Activated effector memory CD4-positive, alpha-beta T cell treated with anti-CD3 and anti-CD28 coated beads, Interleukin-2, amount 50 U/mL, for 16 hours (primary cell): Measurements from ENCODE around the gene MYL4.
A peak's percentile ranks its signal among the peaks of the same experiment; 100 is the strongest.
"Not testable (repeated sequence)": the region's sequence is repeated elsewhere in the genome, so short reads cannot be mapped to it uniquely, and the experiment has no call there.

Source experiments
- DNase-seq: peaks from one replicate; pipeline ENCODE4 v3.0.0-alpha.2; 2020

Gene MYL4

DNA sequence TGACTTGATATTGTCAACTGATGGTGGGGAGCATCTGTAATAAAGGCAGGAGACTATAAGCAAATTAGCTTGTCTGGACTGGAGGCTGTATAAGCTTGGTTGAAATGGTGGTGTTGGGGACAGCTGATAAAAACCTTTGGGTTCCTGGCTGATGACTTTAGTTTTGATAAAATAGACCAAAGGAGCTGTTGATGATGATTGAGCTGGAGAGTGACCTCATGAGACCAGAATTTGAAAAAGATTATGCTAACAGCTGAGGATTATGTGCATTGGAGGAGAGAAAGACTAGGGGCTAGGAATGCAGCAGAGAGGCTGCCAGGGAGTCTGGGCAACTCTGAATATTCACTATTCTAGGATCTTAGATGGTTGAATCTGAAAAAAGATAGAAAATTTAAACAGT is 11.3 kb upstream of the MYL4 start:
- DNase-seq: no peak

DNA sequence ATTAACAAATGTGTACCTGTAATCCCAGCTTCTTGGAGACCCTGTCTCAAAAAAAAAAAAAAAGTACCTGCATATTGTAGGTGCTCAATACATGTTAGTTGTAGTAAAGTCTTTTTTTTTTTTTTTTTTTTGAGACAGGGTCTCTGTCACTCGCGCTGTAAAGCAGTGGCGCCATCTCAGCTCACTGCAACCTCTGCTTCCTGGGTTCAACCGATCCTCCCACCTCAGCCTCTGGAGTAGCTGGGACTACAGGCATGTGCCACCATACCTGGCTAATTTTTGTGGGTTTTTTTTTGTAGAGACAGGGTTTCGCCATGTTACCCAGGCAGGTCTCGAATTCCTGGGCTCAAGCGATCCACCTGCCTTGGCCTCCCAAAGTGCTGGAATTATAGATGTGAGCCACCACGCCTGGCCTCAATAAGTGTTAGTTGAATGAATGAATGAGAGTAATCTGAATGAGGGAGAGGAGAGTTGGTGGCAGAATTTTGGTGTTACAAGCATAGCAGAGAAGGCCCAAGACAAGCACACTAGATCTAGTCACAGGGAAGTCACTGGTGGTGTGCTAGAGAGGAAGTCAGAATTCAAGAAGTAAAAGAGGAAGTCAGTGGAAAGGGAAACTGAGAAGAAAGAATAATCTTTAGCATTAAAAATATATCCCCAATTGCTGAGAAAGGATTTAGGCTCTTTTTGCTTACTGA is 9.4 kb upstream of the MYL4 start:
- no peak for DNase-seq

DNA sequence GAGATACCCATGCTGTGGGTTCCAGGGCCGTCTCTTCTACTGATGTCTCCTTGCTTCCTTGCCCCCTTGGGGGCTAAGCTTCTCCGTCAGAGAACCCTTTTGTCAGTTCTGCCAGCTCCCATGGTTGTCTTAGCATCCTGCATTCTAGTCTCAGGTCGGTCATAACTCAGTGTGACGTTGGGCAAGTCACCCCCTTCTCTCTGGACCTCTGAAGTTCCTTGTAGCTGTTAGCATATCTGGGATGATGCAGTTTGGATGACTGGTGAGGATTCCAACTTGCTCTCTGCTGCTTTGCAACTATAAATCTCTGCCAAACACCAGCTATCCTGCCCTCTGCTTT is 8.9 kb upstream of the MYL4 start:
- no peak for DNase-seq

DNA sequence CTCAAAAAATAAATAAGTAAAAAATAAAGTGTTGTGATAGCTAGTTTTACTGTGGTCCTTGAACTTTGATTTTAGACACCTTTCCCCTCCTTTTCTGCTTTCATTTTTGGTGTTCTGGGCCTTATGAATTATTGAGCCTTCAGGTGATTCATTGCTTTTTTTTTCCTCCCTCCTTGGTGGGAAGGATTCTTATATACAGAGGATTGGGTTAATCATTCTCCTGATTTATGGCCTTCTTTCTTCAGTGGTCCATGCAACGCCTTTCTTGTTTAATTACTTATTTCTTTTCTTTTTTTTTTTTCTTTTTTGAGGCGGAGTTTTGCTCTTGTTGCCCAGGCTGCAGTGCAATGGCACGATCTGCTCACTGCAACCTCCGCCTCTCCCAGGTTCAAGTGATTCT is 8.0 kb upstream of the MYL4 start:
- DNase-seq: no peak

DNA sequence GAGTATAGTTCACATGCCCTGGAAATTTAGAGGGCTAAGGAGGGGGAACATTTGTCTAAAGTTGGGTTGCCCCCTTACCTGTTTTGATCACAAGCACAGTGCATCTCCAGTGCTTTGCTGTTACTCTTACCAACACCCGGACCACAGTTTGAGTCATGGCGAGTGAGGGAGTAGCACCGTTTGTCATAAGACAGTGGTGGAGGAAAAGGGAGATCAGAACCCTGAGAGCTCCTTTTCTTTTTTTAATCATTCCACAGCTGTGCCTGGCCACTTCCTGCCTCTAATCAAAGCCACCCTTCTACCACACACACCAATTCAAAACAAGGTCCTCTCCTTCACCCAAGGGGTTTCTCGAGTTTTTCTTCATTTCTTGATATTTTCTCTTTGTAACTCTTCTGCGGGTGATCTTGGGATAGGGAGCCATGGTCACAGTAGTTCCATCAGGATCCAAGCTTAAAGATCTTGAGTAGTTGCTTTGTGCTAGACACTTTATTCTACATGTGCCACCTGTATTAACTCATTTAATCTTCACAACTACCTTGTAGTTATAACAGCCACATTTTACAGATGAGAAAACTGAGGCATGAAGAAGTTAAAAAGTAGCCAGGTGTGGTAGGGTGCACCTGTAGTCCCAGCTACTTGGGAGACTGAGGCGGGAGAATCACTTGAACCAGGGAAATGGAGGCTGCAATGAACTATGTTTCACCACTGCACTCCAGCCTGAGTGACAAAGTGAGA is 5.0 kb upstream of the MYL4 start:
- DNase-seq: peak; percentile 78

DNA sequence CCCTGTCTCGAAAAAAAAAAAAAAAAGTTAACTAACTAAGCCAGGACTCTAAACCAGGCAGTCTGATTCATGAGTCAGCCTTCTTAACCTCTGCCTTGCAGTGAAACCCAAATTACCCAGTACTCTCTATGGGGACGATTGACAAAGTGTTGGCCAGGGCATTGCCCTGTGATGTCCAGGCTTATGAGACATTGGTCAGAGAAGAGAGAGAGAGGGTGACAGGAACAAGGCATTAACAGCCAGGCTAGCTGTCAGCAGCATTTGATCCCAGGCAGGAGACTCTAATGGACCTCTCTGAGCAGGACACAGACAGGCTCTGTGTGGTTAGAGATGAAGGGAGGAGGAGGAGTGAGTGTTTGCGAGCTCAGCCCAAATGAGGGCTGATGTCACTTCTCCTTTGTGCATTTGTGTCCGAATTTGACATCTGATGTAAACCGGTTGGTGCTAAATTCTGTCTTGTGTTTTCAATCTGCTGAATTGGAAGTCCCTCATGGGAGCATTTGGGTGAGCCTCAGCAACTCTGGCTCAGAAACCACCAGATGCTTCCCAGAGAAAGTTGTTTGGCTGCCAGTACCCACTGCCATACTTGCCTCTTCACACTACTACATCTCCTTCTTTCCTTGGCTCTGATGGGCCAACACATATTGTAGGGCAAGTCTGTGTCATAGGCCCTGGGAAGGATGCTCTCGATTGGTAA is 4.3 kb upstream of the MYL4 start:
- peak; percentile 68 for DNase-seq

DNA sequence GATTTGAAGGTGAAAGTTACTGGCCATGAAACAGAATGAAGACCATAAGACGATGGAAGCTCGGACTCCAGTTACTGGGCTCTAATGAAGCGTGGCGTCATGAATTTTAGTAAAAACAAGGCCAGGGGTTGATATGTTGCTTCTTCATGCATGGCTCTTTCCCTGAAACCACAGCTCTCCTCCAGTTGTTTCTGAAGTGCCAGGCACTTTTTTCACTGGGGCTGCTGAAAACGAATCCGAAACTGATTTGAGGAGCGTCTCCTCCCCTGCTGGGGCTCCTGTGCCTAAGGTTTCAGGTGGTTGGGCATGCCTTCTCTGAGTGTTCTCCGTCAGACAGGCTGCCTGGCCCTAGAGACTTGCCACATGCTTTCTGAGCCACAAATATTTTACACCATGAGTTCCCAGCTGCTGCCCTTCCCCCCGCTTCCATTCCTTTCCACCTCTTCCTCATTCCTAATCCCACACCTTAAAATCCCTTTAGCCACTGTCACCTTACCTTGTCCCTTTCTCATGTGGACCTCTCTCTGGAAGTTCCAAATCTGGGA is 3.7 kb upstream of the MYL4 start:
- peak; percentile 87 for DNase-seq

DNA sequence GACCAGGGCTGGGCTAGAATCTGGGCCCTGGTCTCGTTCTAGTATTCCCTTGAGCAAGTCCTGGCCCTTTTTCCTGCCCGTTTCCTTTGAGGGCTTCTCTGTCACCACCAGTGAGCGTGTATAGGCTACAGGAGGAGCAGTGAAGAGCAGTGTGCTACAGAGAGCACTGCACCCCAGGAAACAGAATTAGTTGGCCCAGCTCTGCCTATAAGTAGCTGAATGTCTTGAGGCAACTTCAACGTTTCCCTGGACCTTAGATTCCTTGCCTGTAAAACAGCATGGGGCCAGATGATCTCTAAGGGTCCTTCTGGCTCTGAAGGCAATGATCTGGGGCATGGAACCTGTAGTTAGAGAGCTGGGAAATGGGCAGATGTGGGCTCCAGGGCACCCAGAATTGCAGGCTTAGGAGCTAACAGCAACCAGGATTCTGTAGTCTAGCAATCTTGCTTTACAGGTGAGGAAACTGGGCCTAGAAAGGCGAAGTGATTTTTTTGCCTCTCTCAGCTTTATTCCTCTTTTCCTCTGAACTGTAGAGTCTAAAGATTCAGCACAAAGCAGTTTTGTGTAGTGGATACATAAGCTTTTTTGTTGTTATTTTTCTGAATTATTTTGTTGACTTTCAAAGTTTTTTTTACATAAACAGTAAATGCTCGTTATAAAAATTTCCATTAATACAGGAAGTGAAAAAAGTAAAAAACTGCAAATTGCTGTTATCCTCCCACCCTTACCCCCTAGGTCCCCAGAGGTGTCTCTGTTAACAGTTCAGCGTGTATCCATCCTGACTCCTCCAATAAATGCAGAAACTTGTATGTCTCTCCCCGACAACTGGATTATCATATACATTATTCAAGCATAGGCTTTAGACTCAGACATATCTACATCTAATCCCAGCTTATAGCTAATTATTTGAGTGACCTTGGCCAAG is 1.7 kb upstream of the MYL4 start:
- peak; percentile 36 for DNase-seq

DNA sequence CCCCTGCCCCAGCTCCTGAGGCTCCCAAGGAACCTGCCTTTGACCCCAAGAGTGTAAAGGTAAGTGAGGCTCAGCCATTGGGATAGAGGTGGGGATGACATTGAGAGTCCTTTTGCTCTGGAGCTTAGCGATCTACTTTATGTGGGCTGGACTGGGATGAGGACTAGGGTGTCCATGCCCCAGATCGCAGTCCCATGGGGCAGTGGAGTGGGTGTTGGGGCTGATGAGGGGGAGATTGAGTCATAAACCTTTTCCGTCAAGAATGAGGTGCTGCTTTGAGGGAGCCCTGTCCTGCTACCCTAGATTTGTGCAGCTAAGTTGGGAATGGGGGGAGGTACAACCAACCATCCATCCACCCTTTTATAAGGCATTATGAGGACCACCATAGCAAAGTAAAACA is 351 bp downstream of the MYL4 start:
- DNase-seq: peak; percentile 8

DNA sequence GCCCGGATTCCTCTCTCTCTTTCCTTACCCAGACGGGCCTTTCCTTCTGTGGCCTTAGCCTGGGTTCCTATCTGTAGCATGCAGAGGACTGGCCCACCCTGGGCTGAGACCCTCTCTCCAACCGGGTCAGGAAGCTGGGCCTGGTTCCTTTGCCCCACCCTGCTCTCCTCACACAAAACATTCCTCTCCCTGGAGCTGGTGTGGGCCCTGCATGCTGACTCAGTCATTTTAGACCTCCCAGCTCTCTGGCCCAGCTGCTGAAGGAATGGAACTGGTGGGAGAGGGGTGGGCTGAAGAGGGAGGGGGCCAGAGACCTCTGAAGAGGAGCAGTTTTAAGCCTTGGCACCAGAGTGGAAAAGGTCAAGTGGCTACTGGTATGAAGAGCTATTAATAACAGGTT is 957 bp downstream of the MYL4 start:
- DNase-seq: peak; percentile 39

DNA sequence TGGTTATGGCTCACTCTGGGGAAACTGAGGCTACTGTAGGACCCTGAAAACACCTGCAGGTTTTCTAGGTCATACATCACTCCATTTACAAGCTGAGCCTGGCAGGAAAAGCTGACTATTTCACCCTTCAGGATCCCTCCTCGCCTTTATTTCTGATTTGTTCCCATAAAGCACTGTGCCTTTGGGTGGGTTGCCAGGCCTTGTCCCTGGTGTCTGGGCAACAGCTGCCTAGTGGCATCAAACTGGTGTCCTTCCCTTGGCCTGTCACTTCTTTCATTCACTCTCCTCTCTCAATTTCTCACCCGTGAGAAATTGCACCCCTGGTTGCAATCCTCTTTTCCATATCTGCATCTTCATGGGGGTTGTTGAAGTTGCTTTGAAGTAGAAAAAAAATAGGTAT is 1.6 kb downstream of the MYL4 start:
- no peak for DNase-seq

DNA sequence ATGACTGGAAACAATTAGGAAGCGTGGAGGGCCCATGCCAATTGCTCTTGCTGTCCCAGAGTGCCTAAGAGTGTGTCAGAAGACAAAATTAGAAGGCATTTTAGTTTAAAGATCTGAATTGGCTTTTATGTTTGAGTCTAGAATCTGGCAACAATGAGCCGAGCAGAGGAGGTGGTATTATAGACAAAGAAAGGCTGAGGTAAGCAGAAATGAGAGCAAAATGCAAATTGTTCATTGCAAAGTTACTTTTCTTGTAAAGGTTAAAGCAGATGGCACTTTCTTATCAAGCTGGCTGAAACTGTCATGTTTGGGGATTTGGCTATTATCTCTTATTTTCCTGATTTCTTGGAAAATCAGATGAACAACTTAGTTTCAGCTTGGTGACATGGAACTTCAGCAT is 3.3 kb downstream of the MYL4 start:
- DNase-seq: peak; percentile 9

DNA sequence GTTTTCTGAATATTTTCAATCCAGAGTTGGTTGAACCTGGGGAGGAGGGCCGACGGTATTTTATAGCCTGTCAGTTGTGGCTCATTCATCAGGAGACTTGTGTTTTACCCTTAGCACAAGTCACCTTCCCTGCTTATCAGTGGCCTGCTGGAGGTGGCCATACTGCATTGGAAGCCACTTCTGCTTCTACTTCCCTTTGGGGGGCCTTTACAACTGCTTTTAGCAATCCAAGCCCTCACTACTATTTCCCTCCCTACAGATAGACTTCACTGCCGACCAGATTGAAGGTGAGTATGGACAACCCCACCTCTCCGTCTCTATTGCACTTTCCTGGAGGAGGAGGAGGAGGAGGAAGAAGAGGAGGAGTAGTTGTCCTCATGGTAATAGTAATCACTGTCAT is 4.4 kb downstream of the MYL4 start:
- peak; percentile 44 for DNase-seq

DNA sequence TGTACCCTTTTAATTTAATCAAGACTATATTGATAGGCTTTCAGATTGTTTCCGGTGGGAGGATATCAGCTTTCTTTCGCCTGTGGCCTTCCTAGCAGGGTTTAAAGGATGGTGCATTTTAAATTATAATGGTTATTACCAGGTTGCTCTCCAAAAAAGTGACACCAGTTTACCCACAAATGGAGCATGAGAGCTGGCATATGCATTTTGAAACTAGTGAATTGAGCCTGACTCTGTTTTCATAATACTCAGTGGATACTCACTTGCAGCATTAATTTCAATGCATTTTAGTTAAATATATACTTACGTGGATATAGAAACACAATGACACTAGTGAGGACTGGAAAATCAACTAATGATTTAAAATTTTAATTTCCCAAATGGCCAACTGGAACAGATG is 5.8 kb downstream of the MYL4 start:
- DNase-seq: no peak

DNA sequence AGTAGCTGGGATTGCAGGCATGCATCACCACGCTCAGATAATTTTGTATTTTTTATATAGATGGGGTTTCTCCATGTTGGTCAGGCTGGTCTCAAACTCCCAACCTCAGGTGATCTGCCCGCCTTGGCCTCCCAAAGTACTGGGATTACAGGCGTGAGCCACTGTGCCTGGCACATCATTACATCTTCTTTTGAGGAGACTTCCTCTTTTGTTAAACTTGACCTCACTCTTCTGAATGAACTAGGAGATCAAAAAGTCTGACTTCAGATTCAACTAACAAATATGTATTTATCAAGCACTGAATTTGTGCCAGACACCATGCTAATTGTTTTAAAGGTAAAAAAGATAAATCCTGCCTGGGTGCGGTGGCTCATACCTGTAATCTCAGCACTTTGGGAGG is 7.7 kb downstream of the MYL4 start:
- not testable (repeated sequence) for DNase-seq

DNA sequence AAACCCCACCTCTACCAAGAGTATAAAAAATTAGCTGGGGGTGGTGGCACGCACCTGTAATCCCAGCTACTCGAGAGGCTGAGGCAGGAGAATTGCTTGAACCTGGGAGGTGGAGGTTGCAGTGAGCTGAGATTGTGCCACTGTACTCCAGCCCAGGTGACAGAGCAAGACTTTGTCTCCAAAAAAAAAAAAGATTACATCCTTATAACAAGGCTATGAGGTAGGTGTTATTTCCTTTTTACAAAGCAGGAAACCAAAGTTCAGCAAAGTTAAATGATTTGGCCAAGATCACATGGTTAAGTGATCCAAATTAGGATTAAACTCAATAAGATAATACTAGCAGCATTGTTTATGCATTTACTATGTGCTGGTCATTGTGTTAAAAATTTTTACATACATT is 8.1 kb downstream of the MYL4 start:
- not testable (repeated sequence) for DNase-seq

DNA sequence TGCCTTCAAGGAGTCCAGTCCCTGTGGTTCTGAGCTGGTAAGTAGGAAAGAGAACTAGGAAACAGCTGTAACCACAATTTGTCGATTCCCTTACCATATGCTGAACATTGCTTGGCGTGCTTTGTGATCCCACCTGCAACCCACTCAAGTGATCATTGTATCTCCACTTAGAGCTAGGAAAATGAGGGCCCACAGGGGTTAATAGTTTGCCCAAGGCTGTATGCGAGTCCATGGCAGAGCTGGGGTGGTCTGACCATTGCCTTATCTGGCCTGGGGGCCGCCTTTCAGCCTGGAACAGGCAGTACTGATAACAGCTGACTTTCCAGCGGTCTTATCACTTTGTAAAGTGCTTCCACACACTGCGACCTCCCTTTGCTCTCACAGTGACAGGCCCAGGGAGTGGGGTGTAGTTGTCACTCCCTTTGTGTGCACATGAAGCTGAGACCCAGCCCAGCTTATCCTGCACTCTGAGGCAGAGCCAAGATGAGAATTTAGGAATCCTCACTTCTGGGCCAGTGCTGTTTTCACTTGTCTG is 9.8 kb downstream of the MYL4 start:
- DNase-seq: no peak

DNA sequence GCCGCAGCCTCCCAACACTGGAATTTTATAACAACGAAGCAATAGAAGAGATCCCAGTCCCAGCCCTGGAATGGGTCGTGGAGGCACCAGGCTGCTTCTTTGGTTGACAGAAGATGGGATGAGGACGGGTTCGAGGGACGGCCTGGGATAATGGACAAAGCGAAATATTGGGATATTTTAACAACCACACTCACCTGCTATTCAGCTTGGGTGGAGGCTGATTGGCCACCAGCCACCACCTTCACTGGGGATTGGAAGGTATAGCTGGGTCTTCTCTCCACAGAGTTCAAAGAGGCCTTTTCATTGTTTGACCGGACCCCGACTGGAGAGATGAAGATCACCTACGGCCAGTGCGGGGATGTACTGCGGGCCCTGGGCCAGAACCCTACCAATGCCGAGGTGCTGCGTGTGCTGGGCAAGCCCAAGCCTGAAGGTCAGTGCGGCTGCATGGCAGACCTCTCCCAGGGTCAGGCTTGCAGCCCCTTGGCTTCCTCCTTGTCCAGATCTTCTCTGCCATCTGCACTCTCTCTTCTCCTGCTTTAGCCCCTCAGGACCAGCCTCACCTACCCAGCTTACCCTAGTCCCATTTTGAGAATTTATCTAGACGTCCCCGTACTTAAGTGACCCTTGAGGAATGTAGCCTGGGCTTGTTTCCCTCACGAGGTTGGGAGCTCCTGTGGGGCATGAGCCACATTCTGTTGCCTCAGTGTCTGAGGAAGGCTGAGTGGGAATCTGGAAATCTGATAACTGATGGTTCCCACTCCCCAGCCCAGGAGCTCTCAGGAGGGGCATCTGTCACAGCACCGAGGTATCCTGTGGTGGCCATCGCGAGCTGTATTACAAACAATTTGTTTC is 10.7 kb downstream of the MYL4 start:
- no peak for DNase-seq

DNA sequence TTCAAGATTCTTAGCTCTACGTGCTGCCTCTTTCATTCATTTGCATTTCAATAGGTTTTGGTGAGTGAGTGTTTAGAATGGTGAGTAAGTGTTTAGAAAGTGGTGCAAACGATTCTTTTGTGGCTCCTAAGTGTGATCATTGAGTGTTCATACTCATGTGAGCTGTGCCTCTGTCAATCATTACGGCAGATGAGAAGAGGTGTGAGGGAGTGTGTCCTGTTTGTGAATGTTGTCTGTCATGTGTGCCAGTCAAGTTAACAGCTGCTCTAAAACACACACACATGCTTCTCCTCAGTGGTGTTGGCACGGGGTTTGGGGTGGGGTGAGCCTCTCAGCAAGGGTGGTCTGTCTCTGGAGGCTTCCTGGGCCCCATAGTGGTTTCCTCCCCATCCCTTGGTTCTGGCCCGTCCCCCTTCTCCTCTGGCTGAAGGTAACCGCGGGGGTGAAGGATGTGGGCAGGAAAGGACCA is 11.4 kb downstream of the MYL4 start:
- no peak for DNase-seq

DNA sequence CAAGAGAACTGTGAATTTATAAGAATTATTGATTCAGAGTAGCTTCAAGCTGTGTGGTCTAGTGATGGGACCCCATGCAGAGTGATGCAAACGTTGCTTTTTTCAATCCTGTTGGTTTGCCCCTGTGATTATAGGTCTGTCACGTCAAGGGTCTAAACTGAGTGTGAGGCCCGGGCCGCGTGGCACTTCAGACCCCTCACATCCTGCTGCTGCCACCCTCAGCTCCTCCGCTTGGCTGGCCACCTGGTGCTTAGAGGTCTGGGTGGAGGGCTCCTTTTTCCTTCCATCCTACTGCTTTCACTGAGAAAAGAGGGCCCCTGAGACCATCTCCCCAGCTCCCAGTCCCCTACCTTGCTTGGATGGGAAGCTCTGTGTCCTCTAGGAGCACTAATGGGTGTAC is 12.0 kb downstream of the MYL4 start:
- no peak for DNase-seq

DNA sequence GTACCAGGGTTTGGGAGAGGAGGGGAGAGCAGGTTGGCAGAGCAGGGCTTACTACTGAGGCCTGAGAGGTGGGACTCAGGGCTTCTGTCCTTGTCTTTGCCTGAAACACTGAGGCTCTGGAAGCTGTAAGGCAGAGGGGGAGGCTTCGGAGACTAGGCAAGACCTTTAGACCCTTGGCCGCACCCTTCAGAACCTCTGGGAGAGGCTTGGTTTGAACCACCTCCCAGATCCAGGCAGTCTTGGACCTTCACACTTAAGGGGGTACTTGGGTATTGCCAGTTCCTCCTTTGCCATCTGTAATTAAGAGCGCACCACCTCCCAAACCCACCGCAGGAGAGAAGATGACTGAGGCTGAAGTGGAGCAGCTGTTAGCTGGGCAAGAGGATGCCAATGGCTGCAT is 12.9 kb downstream of the MYL4 start:
- no peak for DNase-seq
